ENCODE results near the gene C4orf51. TPM values are rescaled to one million over a fixed set of nuclear protein-coding genes. Genes with fewer than 3 reads are reported as not detected.

The C4orf51 gene
- total and polyA plus RNA-seq, 2 of the 4 experiments (the other 2 are of a cell fraction), result not detected

DNA sequence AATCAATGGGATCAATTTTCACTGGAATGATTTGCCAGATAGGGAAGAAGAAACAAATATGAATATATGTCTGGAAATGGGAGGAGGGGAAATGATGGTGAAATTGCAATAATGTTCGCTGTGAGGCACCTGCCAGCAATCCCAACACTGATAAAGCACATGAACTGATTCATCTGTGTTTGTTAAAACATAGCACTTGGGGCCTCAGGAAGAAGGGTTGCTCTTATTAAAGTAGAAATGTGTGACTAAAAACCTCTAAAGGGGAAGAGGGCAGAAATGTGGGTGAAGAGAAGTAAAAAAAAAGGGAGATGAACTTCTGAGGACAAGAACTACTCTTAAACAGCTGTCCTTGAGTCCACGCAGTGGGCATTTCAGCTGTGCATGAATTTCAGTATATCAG, 101.4 kb downstream of the C4orf51 start:
- WGBS, 2 experiments (ENCODE audit: extremely low coverage in 2 of 2, insufficient read length in 1 of 2), result no CpG with 5 or more reads among the region's 2 CpGs
- peak; percentile 28; the same call in 1 of the 2 replicates for TF ChIP-seq BHLHE40 (IDR thresholded peaks at IDR 0.05; ENCODE audit: low read depth, low read length)
- TF ChIP-seq ELK1 (IDR thresholded peaks at IDR 0.05; ENCODE audit: borderline replicate concordance, low read depth, low read length), result no peak

More for the DNA sequence above, 101.4 kb downstream of the C4orf51 start:
- in situ Hi-C loops (cut with MboI; ENCODE audit: low sequenced_read_pairs) (no loop called here), intact Hi-C loops (cut with micrococcal nuclease) (no loop called here), dilution Hi-C loops (cut with HindIII; ENCODE audit: low sequenced_read_pairs, unreplicated experiment) (no loop called here)
- H2AFZ ChIP-seq (replicated peaks; ENCODE audit: low read length, poor library complexity), result no peak overlapping the region
- no peak overlapping the region for H3K18ac ChIP-seq (ENCODE audit: low read depth, low read length)
- H3K79me1 ChIP-seq (ENCODE audit: low read depth in 1 of 2, low read length in 2 of 2), result peaks cover 0 to 4% of the 10 kb centered on the region in 2 experiments; a peak in 2 of 4 replicates
- no peak overlapping the region for H4K91ac ChIP-seq (ENCODE audit: insufficient read depth, low read depth, low read length)
- no peak overlapping the region for H4K8ac ChIP-seq (ENCODE audit: low read depth in 2 of 2, low read length in 2 of 2)
- no peak overlapping the region for H2BK5ac ChIP-seq (ENCODE audit: low read depth, low read length, poor library complexity, severe bottlenecking)
- H4K5ac ChIP-seq (ENCODE audit: low read depth, low read length), result no peak overlapping the region
- H3K9ac ChIP-seq (ENCODE audit: low read depth, low read length), result no peak overlapping the region
- H3K4me1 ChIP-seq (ENCODE audit: control insufficient read depth, insufficient read depth, low read length), result no peaks in the 10 kb centered on the region
- peaks cover 5% of the 10 kb centered on the region; the same call in 1 of the 2 replicates for H3K9me1 ChIP-seq (ENCODE audit: insufficient read depth, low read length)
- ChIA-PET CTCF (interaction anchor here (0.7 kb wide), 1 partner anchor 1790 kb away, joined by 5 read pairs; no protein-coding TSS in a partner anchor), POLR2A (ENCODE audit: unreplicated experiment) (no interaction called here)
- H2BK20ac ChIP-seq (ENCODE audit: low read depth, low read length), result no peak overlapping the region
- no TSS peak for BruUV-seq (replicated peaks)
- H3K27me3 ChIP-seq (ENCODE audit: control insufficient read depth, insufficient read depth, low read length), result no peaks in the 10 kb centered on the region
- H4K20me1 ChIP-seq (ENCODE audit: insufficient read depth, low read length), result no peaks in the 10 kb centered on the region
- H2AK9ac ChIP-seq (replicated peaks; ENCODE audit: low read depth, low read length, poor library complexity), result no peak overlapping the region
- DNase-seq (peak; percentile 37), ATAC-seq (ENCODE audit: low read depth) (no peak)
- H2AK5ac ChIP-seq (ENCODE audit: low read depth, low read length), result no peak overlapping the region
- H3K4me3 ChIP-seq (ENCODE audit: insufficient read depth, low read depth, low read length), result no peak overlapping the region
- no peak overlapping the region for H3K23ac ChIP-seq (ENCODE audit: low read depth, low read length)
- H3K14ac ChIP-seq (replicated peaks; ENCODE audit: low read depth, low read length), result no peak overlapping the region
- H2BK15ac ChIP-seq (ENCODE audit: low read depth, low read length), result no peak overlapping the region
- H3K4me2 ChIP-seq (ENCODE audit: low read depth, low read length), result no peak overlapping the region
- no peak overlapping the region for H3K4ac ChIP-seq (ENCODE audit: low read depth, low read length)
- no peaks in the 10 kb centered on the region; the same call in 1 of the 2 replicates for H3K9me3 ChIP-seq (ENCODE audit: control insufficient read depth, insufficient read depth, low read length)
- no peak overlapping the region for H3K56ac ChIP-seq (ENCODE audit: extremely low read depth, insufficient read depth, low read length)
- H2BK120ac ChIP-seq (ENCODE audit: low read depth, low read length), result no peak overlapping the region
- H3K36me3 ChIP-seq (ENCODE audit: control insufficient read depth, insufficient read depth, low read length), result peaks cover 6% of the 10 kb centered on the region
- H3K27ac ChIP-seq (ENCODE audit: insufficient read depth, low read length), result no peak overlapping the region

Other genes starting within 250 kb of the C4orf51 start
- 17.6 and 20.8 TPM in 2 replicates for gene SMAD1, start 198.3 kb upstream of the C4orf51 start, total RNA-seq (2012; rRNA removed)
- gene SMAD1, start 198.3 kb upstream of the C4orf51 start, polyA plus RNA-seq (2012; rRNA removed), result 11.6 and 12.2 TPM in 2 replicates
- 5.2 and 7.8 TPM in 2 replicates for gene MMAA, start 60.8 kb upstream of the C4orf51 start, total RNA-seq (2012; rRNA removed)
- 3.9 and 4.4 TPM in 2 replicates for gene MMAA, start 60.8 kb upstream of the C4orf51 start, polyA plus RNA-seq (2012; rRNA removed)